ENCODE measurements around the gene KCNT1.

The KCNT1 gene

GRCh38 chr9:135745686-135746324, 43.8 kb downstream of the KCNT1 start:
- DNase-seq (ENCODE audit: low spot score), result no peak
- no peaks in the 10 kb centered on the region for H3K36me3 Mint-ChIP-seq (ENCODE audit: low read depth)
- H3K4me1 Mint-ChIP-seq (ENCODE audit: low read depth), result no peaks in the 10 kb centered on the region
- H3K4me3 Mint-ChIP-seq, result no peak overlapping the region
- no peaks in the 10 kb centered on the region for H3K9me3 Mint-ChIP-seq
- H3K27ac Mint-ChIP-seq, result no peak overlapping the region
- H3K27me3 Mint-ChIP-seq (ENCODE audit: low read depth), result no peaks in the 10 kb centered on the region

- Mint-ChIP-seq H3K9me3 (no peaks in the 10 kb centered on the region), H3K36me3 (ENCODE audit: low read depth) (no peaks in the 10 kb centered on the region), H3K4me3 (no peak overlapping the region), H3K4me1 (ENCODE audit: low read depth) (no peaks in the 10 kb centered on the region), H3K27me3 (ENCODE audit: low read depth) (no peaks in the 10 kb centered on the region), H3K27ac (no peak overlapping the region)
- no peak for DNase-seq (ENCODE audit: low spot score)
Measured at GRCh38 chr9:135746565-135746964, 44.6 kb downstream of the KCNT1 start.

- no peak overlapping the region for H3K4me3 Mint-ChIP-seq
- DNase-seq (ENCODE audit: low spot score), result no peak
- H3K27me3 Mint-ChIP-seq (ENCODE audit: low read depth), result no peaks in the 10 kb centered on the region
- no peaks in the 10 kb centered on the region for H3K36me3 Mint-ChIP-seq (ENCODE audit: low read depth)
- H3K27ac Mint-ChIP-seq, result no peak overlapping the region
- no peaks in the 10 kb centered on the region for H3K9me3 Mint-ChIP-seq
- H3K4me1 Mint-ChIP-seq (ENCODE audit: low read depth), result no peaks in the 10 kb centered on the region
Measured at GRCh38 chr9:135747311-135747710, 45.3 kb downstream of the KCNT1 start.

GRCh38 chr9:135748676-135749075, 46.7 kb downstream of the KCNT1 start:
- Mint-ChIP-seq H3K27ac (no peak overlapping the region), H3K9me3 (no peaks in the 10 kb centered on the region), H3K36me3 (ENCODE audit: low read depth) (no peaks in the 10 kb centered on the region)

GRCh38 chr9:135749171-135750045, 47.4 kb downstream of the KCNT1 start:
- Mint-ChIP-seq H3K4me1 (ENCODE audit: low read depth) (no peaks in the 10 kb centered on the region), H3K27me3 (ENCODE audit: low read depth) (no peaks in the 10 kb centered on the region), H3K4me3 (no peak overlapping the region), H3K9me3 (no peaks in the 10 kb centered on the region), H3K27ac (no peak overlapping the region), H3K36me3 (ENCODE audit: low read depth) (no peaks in the 10 kb centered on the region)
- DNase-seq (ENCODE audit: low spot score), result no peak

More at GRCh38 chr9:135748676-135749075, 46.7 kb downstream of the KCNT1 start:
- Mint-ChIP-seq H3K4me3 (no peak overlapping the region), H3K27me3 (ENCODE audit: low read depth) (no peaks in the 10 kb centered on the region), H3K4me1 (ENCODE audit: low read depth) (no peaks in the 10 kb centered on the region)
- no peak for DNase-seq (ENCODE audit: low spot score)

GRCh38 chr9:135750786-135751185, 48.8 kb downstream of the KCNT1 start:
- Mint-ChIP-seq H3K4me3 (no peak overlapping the region), H3K9me3 (no peaks in the 10 kb centered on the region), H3K36me3 (ENCODE audit: low read depth) (no peaks in the 10 kb centered on the region), H3K4me1 (ENCODE audit: low read depth) (no peaks in the 10 kb centered on the region), H3K27ac (no peak overlapping the region), H3K27me3 (ENCODE audit: low read depth) (no peaks in the 10 kb centered on the region)
- DNase-seq (ENCODE audit: low spot score), result no peak

- H3K4me1 Mint-ChIP-seq (ENCODE audit: low read depth), result no peaks in the 10 kb centered on the region
- H3K27me3 Mint-ChIP-seq (ENCODE audit: low read depth), result no peaks in the 10 kb centered on the region
- H3K36me3 Mint-ChIP-seq (ENCODE audit: low read depth), result no peaks in the 10 kb centered on the region
- H3K4me3 Mint-ChIP-seq, result no peak overlapping the region
- no peak overlapping the region for H3K27ac Mint-ChIP-seq
- H3K9me3 Mint-ChIP-seq, result no peaks in the 10 kb centered on the region
- DNase-seq (ENCODE audit: low spot score), result no peak
Measured at GRCh38 chr9:135751501-135751900, 49.5 kb downstream of the KCNT1 start.

- Mint-ChIP-seq H3K36me3 (ENCODE audit: low read depth) (no peaks in the 10 kb centered on the region), H3K27ac (no peak overlapping the region), H3K9me3 (no peaks in the 10 kb centered on the region), H3K27me3 (ENCODE audit: low read depth) (no peaks in the 10 kb centered on the region), H3K4me3 (no peak overlapping the region), H3K4me1 (ENCODE audit: low read depth) (no peaks in the 10 kb centered on the region)
- no peak for DNase-seq (ENCODE audit: low spot score)
Measured at GRCh38 chr9:135752281-135753204, 50.6 kb downstream of the KCNT1 start.

GRCh38 chr9:135753391-135754105, 51.6 kb downstream of the KCNT1 start:
- no peaks in the 10 kb centered on the region for H3K9me3 Mint-ChIP-seq
- H3K4me3 Mint-ChIP-seq, result no peak overlapping the region
- DNase-seq (ENCODE audit: low spot score), result no peak
- no peaks in the 10 kb centered on the region for H3K4me1 Mint-ChIP-seq (ENCODE audit: low read depth)
- no peaks in the 10 kb centered on the region for H3K36me3 Mint-ChIP-seq (ENCODE audit: low read depth)
- no peaks in the 10 kb centered on the region for H3K27me3 Mint-ChIP-seq (ENCODE audit: low read depth)
- H3K27ac Mint-ChIP-seq, result no peak overlapping the region

GRCh38 chr9:135756576-135756975, 54.6 kb downstream of the KCNT1 start:
- Mint-ChIP-seq H3K9me3 (no peaks in the 10 kb centered on the region), H3K4me3 (no peak overlapping the region), H3K27ac (no peak overlapping the region), H3K36me3 (ENCODE audit: low read depth) (no peaks in the 10 kb centered on the region), H3K4me1 (ENCODE audit: low read depth) (no peaks in the 10 kb centered on the region), H3K27me3 (ENCODE audit: low read depth) (no peaks in the 10 kb centered on the region)
- no peak for DNase-seq (ENCODE audit: low spot score)

- no peaks in the 10 kb centered on the region for H3K36me3 Mint-ChIP-seq (ENCODE audit: low read depth)
- H3K9me3 Mint-ChIP-seq, result no peaks in the 10 kb centered on the region
- H3K27ac Mint-ChIP-seq, result no peak overlapping the region
- no peaks in the 10 kb centered on the region for H3K4me1 Mint-ChIP-seq (ENCODE audit: low read depth)
- no peak overlapping the region for H3K4me3 Mint-ChIP-seq
- DNase-seq (ENCODE audit: low spot score), result no peak
- no peaks in the 10 kb centered on the region for H3K27me3 Mint-ChIP-seq (ENCODE audit: low read depth)
Measured at GRCh38 chr9:135757356-135757755, 55.4 kb downstream of the KCNT1 start.

GRCh38 chr9:135758056-135758455, 56.1 kb downstream of the KCNT1 start:
- no peak for DNase-seq (ENCODE audit: low spot score)
- no peak overlapping the region for H3K27ac Mint-ChIP-seq
- no peak overlapping the region for H3K4me3 Mint-ChIP-seq
- H3K36me3 Mint-ChIP-seq (ENCODE audit: low read depth), result no peaks in the 10 kb centered on the region
- no peaks in the 10 kb centered on the region for H3K9me3 Mint-ChIP-seq
- no peaks in the 10 kb centered on the region for H3K27me3 Mint-ChIP-seq (ENCODE audit: low read depth)
- no peaks in the 10 kb centered on the region for H3K4me1 Mint-ChIP-seq (ENCODE audit: low read depth)

- H3K27ac Mint-ChIP-seq, result no peak overlapping the region
- H3K9me3 Mint-ChIP-seq, result no peaks in the 10 kb centered on the region
- H3K4me3 Mint-ChIP-seq, result no peak overlapping the region
- no peak for DNase-seq (ENCODE audit: low spot score)
- H3K36me3 Mint-ChIP-seq (ENCODE audit: low read depth), result no peaks in the 10 kb centered on the region
- no peaks in the 10 kb centered on the region for H3K4me1 Mint-ChIP-seq (ENCODE audit: low read depth)
- no peaks in the 10 kb centered on the region for H3K27me3 Mint-ChIP-seq (ENCODE audit: low read depth)
Measured at GRCh38 chr9:135758870-135759269, 56.9 kb downstream of the KCNT1 start.

Measured in T-helper 2 cell treated with Interferon-gamma antibody and Interleukin-4, amounts not matched to agents 5 μg/mL and 100 μg/mL, for 36 hours (primary cell).